Measurements from ENCODE around the gene BOLL.

- no peak for TF ChIP-seq CTCF (IDR thresholded peaks at IDR 0.05)
- TF ChIP-seq POLR2AphosphoS5 (IDR thresholded peaks at IDR 0.05): no peak
- no peak for TF ChIP-seq EP300 (IDR thresholded peaks at IDR 0.05)
Measured at GRCh38 chr2:197814526-197814925, 29.4 kb upstream of the BOLL start.

All from gastroesophageal sphincter (tissue), 3 donors.